Fibroblast of upper back skin (primary cell): ENCODE measurements around the gene ALDH18A1.

Experiments
- DNase-seq: peaks from one replicate; pipeline ENCODE4 v3.0.0-alpha.2; 2013

ALDH18A1 gene

GRCh38 chr10:95574649-95575365 lies 81.7 kb downstream of the ALDH18A1 start:
- DNase-seq = no peak

GRCh38 chr10:95573964-95574604 lies 82.4 kb downstream of the ALDH18A1 start:
- DNase-seq = no peak

- DNase-seq = no peak
Observed at GRCh38 chr10:95573527-95573926, 83.0 kb downstream of the ALDH18A1 start.

- DNase-seq = no peak
Observed at GRCh38 chr10:95572131-95572820, 84.2 kb downstream of the ALDH18A1 start.

GRCh38 chr10:95571390-95571789 lies 85.1 kb downstream of the ALDH18A1 start:
- DNase-seq = no peak

GRCh38 chr10:95569368-95569767 lies 87.1 kb downstream of the ALDH18A1 start:
- no peak for DNase-seq

GRCh38 chr10:95567903-95568630 lies 88.4 kb downstream of the ALDH18A1 start:
- DNase-seq = no peak

- no peak for DNase-seq
Observed at GRCh38 chr10:95566136-95566535, 90.4 kb downstream of the ALDH18A1 start.

- no peak for DNase-seq
Observed at GRCh38 chr10:95565336-95565735, 91.2 kb downstream of the ALDH18A1 start.

GRCh38 chr10:95564291-95564690 lies 92.2 kb downstream of the ALDH18A1 start:
- DNase-seq = no peak

GRCh38 chr10:95562341-95562965 lies 94.1 kb downstream of the ALDH18A1 start:
- no peak for DNase-seq

- DNase-seq = no peak
Observed at GRCh38 chr10:95561864-95562177, 94.7 kb downstream of the ALDH18A1 start.

- DNase-seq = peak; percentile 94
Observed at GRCh38 chr10:95561177-95561863, 95.2 kb downstream of the ALDH18A1 start, which contains the start of gene SORBS1. SORBS1 (minus strand) TSS chr10:95561371; CDS start chr10:95441135, 120,236 bp downstream.

- peak; percentile 23 for DNase-seq
Observed at GRCh38 chr10:95560278-95561176, 96.0 kb downstream of the ALDH18A1 start.

- no peak for DNase-seq
Observed at GRCh38 chr10:95559896-95560277, 96.6 kb downstream of the ALDH18A1 start.

- DNase-seq = no peak
Observed at GRCh38 chr10:95559471-95559870, 97.0 kb downstream of the ALDH18A1 start.

GRCh38 chr10:95558593-95559320 lies 97.8 kb downstream of the ALDH18A1 start:
- DNase-seq = no peak

GRCh38 chr10:95556994-95557767 lies 99.3 kb downstream of the ALDH18A1 start:
- no peak for DNase-seq
